Lower lobe of right lung (tissue), 2 donors: ENCODE results near the gene UNC5CL. TPM values are rescaled to one million over a fixed set of nuclear protein-coding genes. Genes with fewer than 3 reads are reported as not detected.
A peak's percentile ranks its signal among the peaks of the same experiment; 100 is the strongest.

Experiments
- ATAC-seq, 2 donors: fragments of 200-7000 bp; cut with Tn5 transposase; one replicate each; pipeline ENCODE4 v1.9.1; 2020 to 2022; ENCODE audit warnings: mild to moderate bottlenecking in 2 of 2, moderate library complexity in 2 of 2
- DNase-seq: peaks from one replicate; pipeline ENCODE4 v3.0.0-alpha.2; 2020
- H3K27ac ChIP-seq: fragments of 200-600 bp; one replicate; pipeline ENCODE4 v1.8.0; 2022
- H3K27me3 ChIP-seq: fragments of 200-600 bp; one replicate; pipeline ENCODE4 v1.8.0; 2022; ENCODE audit warnings: low read depth
- H3K36me3 ChIP-seq: fragments of 200-600 bp; one replicate; pipeline ENCODE4 v1.8.0; 2022; ENCODE audit warnings: mild to moderate bottlenecking
- H3K4me1 ChIP-seq: fragments of 200-600 bp; one replicate; pipeline ENCODE4 v1.8.0; 2022
- H3K4me3 ChIP-seq: fragments of 200-600 bp; one replicate; pipeline ENCODE4 v1.8.0; 2022; ENCODE audit warnings: mild to moderate bottlenecking
- H3K9me3 ChIP-seq: fragments of 200-600 bp; one replicate; pipeline ENCODE4 v1.8.0; 2022
- intact Hi-C: fragments of 100-400 bp; cut with DNase I; formaldehyde crosslinking; loops from one replicate; pipeline ENCODE4 v1.11.0; 2022
- total RNA-seq: library from RNA; stranded (reverse); fragmentation: NEBNext Ultra II Directional; extraction: Animal tissue kit (Norgen Biotek cat#: 25700); gene quantifications from one replicate; pipeline ENCODE4 v1.2.1, GENCODE V29; 2021
- TF ChIP-seq, protein P1 (sequence below): fragments of 200-600 bp; IDR thresholded peaks from one replicate; pipeline ENCODE4 v1.8.0; 2022; ENCODE audit warnings: antibody characterized with exemption, mild to moderate bottlenecking
- donor health status: DM: no; HTN: yes; CAD: no; lungs with severe emphysema.

The UNC5CL gene
- total RNA-seq, 1 donor from 2014 or later, result 1.1 TPM

DNA sequence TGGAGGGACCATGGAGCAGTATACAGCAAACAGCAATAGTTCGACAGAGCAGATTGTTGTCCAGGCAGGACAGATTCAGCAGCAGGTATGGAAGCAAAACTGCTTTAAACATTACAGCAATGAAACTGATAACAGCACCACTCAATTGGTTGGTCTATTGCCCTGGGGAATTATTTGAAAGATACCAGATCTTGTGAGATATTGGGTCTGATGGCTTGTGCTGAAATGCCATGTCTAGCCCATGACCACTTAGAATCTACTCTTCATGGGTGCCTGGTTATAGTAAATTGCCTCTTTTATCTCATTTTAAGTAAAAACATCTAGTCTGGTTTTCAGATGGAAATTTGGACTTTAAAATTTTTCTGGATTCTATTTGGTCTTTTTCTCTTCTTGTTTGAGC is 40.1 kb upstream of the UNC5CL start:
- no peaks in the 10 kb centered on the region for H3K27me3 ChIP-seq
- DNase-seq (no peak), ATAC-seq (no peak)
- peaks cover 47% of the 10 kb centered on the region for H3K36me3 ChIP-seq
- intact Hi-C loops, result no loop called here
- H3K4me1 ChIP-seq, result peaks cover 44% of the 10 kb centered on the region
- H3K27ac ChIP-seq, result no peak overlapping the region
- TF ChIP-seq, protein P1, sequence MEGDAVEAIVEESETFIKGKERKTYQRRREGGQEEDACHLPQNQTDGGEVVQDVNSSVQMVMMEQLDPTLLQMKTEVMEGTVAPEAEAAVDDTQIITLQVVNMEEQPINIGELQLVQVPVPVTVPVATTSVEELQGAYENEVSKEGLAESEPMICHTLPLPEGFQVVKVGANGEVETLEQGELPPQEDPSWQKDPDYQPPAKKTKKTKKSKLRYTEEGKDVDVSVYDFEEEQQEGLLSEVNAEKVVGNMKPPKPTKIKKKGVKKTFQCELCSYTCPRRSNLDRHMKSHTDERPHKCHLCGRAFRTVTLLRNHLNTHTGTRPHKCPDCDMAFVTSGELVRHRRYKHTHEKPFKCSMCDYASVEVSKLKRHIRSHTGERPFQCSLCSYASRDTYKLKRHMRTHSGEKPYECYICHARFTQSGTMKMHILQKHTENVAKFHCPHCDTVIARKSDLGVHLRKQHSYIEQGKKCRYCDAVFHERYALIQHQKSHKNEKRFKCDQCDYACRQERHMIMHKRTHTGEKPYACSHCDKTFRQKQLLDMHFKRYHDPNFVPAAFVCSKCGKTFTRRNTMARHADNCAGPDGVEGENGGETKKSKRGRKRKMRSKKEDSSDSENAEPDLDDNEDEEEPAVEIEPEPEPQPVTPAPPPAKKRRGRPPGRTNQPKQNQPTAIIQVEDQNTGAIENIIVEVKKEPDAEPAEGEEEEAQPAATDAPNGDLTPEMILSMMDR, result no peak
- H3K9me3 ChIP-seq, result no peaks in the 10 kb centered on the region
- no peak overlapping the region for H3K4me3 ChIP-seq

DNA sequence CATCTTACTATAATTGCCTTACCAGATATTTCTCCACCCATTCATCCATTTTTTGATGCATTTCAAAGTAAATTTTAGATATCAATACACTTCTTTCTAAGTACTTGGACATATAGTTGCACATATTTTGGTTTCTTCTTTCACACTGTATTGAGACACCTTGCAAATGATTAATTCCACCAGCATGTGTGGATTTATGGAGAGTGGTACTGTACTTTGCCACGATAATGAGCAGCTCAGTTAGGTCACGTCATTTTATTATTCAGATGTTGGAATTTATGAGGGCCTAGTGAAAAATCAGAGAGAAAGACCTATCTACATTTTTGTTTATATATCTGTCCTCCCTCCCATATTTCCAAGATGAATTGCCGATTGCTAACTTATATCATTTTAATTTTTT is 39.1 kb upstream of the UNC5CL start:
- DNase-seq (no peak), ATAC-seq (no peak)
- H3K9me3 ChIP-seq, result no peaks in the 10 kb centered on the region
- H3K27ac ChIP-seq, result no peak overlapping the region
- H3K4me3 ChIP-seq, result no peak overlapping the region
- peaks cover 46% of the 10 kb centered on the region for H3K4me1 ChIP-seq
- TF ChIP-seq, protein P1, result no peak
- peaks cover 37% of the 10 kb centered on the region for H3K36me3 ChIP-seq
- H3K27me3 ChIP-seq, result no peaks in the 10 kb centered on the region
- intact Hi-C loops, result no loop called here

DNA sequence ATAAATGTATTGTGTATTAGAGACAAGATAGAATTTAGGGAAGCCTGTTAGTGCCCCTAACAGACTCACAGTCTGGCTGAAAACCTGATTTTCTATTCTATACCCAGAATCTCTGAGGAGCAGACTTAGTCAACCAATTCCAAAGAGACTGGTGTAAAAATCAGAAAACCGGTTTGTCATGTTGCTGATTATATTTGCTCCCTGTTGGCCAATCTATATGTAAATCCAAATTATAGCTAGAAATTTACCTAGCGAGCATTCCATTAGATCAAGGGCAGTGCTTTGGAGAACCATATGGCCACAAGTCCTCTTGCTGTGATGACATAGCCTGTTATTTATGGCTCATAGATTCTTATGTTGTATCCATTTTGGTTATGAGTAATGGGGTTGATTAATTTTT is 38.5 kb upstream of the UNC5CL start:
- no peak overlapping the region for H3K4me3 ChIP-seq
- no peak overlapping the region for H3K27ac ChIP-seq
- no peak for ATAC-seq
- no peaks in the 10 kb centered on the region for H3K9me3 ChIP-seq
- intact Hi-C loops, result no loop called here
- no peaks in the 10 kb centered on the region for H3K27me3 ChIP-seq
- peaks cover 35% of the 10 kb centered on the region for H3K36me3 ChIP-seq
- TF ChIP-seq, protein P1, result no peak
- H3K4me1 ChIP-seq, result peaks cover 44% of the 10 kb centered on the region
- DNase-seq, result no peak

DNA sequence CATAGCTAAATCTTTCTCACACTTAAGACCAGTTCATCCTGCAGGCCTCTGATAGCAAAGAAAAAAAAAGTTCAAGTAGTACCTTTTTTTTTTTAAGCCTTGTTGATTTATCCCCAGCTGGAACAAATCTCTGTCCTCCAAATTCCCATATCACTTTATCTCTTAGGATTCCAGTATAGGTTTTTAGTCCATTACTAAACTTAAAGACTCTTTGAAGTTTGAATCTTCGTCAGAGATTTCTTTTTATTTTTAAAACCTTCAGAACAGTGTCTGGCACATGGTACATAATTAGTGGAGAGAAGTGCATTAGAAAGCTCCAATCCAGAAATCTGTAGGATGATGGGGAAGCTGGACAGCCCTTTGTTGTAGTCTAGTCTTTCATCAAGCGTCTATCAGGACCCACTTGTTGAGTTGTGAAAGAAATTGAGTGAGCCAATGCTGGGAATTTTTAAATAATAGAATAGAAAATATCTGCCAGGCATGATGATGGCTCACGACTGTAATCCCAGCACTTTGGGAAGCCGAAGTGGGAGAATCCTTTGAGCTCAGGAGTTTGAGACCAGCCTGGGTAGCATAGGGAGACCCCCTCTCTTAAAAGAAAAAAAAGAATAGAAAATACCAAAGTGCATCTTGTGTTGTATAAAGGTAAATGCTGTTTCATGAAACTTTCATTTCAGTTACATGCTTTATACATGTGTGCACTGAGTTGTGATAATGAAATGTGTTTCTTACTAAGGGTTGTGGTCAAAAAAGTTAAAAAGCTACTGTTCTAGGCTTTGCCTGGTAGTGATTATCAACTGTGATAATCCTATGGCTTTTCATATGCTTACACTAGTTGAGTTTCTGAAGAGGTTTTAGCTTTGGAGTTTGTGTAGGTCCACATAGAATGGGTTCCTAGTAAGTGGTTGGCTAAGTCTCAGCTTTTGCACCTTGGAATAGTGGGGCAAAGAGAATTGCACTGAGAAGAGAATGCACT is 36.9 kb upstream of the UNC5CL start:
- Histone ChIP-seq H3K9me3 (no peaks in the 10 kb centered on the region), H3K27ac (no peak overlapping the region), H3K27me3 (no peaks in the 10 kb centered on the region), H3K36me3 (peaks cover 22% of the 10 kb centered on the region), H3K4me1 (peaks cover 37% of the 10 kb centered on the region), H3K4me3 (no peak overlapping the region)
- DNase-seq, result no peak
- TF ChIP-seq, protein P1, result no peak
- intact Hi-C loops, result no loop called here
- no peak for ATAC-seq

DNA sequence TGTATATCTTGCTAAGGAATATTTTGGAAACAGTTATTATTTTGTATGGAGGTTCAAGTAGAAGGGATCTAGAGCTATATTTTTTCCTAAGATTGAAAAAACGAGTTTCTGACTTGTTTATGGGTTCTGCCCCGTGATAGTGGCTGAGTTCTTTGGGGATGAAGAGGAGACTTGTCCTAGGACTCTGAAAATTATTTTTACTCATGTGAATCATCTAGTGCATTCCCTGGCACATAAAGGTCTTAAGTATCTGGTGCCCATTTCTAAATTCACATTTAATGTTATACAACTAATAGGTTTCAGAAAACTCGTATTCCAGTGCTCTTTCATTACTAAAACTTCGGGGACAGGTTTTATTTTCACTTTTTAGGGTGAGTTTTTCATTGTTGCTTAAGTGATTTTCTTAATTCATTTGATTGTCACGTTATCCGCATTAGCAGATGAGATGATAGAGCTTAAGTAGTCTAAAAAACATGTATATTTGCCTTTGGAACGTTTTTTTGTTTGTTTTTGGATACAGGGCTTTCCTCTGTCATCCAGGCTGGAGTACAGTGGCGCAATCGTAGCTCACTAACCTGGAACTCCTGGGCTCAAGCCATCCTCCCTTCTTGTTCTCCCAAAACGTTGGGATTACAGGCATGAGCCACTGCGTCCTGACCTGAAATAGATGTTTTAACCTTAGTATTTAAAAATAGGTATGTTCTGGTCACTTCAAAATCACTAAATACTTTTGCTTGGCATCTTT is 35.8 kb upstream of the UNC5CL start:
- Histone ChIP-seq H3K36me3 (peaks cover 12% of the 10 kb centered on the region), H3K4me3 (peak overlapping the region; percentile 93), H3K4me1 (peaks cover 40% of the 10 kb centered on the region), H3K27me3 (no peaks in the 10 kb centered on the region), H3K27ac (peak overlapping the region; percentile 99), H3K9me3 (no peaks in the 10 kb centered on the region)
- TF ChIP-seq, protein P1, result no peak
- intact Hi-C loops, result no loop called here
- DNase-seq, result no peak
- ATAC-seq, result no peak
